Mammary epithelial cell (primary cell): Measurements from ENCODE around the gene ARMH2.

Experiments
- EZH2 ChIP-seq: IDR thresholded peaks from 2 replicates; pipeline ENCODE4 v1.6.1; 2012; ENCODE audit warnings: low read length, inconsistent platforms, borderline replicate concordance
- TF ChIP-seq, protein P1 (sequence below), 2 donors: IDR thresholded peaks in 1 of 2; conservative IDR thresholded peaks in 1 of 2; 2 replicates each; pipeline ENCODE4 v1.5.1; 2011 to 2012; ENCODE audit warnings: inconsistent platforms in 2 of 2, low read length in 2 of 2, mild to moderate bottlenecking in 2 of 2, control low read depth in 1 of 2, low read depth in 1 of 2; ENCODE audit not compliant: insufficient read depth in 1 of 2; ENCODE audit errors: extremely low read depth in 1 of 2

DNA sequence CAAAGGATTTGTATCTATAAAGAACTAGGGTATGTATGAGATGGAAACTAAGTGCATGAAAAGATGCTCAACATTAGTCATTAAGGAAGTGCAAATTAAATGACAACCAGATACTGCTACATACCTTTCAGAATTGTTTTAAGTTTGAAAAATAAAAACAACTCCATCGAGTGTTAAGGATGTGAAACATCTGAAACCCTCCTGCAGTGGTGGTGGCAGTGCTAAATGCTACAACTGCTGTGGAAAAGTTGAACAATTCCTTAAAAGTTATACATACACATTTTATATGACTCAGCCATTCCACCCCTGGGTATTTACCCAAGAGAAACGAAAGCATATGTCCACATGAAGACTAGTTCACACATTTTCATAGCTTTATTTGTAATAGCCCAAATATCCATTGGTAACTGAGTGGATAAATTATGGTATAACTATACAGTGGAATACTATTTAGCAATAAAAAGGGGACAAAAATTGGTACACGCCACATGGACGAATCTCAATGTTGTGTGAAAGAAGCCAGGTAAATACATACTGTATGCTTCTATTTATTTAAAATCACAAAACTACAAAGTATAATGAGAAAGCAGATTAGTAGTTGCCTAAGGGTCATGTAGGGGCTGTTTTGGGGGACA lies 10.6 kb downstream of the ARMH2 start:
- TF ChIP-seq, protein P1, sequence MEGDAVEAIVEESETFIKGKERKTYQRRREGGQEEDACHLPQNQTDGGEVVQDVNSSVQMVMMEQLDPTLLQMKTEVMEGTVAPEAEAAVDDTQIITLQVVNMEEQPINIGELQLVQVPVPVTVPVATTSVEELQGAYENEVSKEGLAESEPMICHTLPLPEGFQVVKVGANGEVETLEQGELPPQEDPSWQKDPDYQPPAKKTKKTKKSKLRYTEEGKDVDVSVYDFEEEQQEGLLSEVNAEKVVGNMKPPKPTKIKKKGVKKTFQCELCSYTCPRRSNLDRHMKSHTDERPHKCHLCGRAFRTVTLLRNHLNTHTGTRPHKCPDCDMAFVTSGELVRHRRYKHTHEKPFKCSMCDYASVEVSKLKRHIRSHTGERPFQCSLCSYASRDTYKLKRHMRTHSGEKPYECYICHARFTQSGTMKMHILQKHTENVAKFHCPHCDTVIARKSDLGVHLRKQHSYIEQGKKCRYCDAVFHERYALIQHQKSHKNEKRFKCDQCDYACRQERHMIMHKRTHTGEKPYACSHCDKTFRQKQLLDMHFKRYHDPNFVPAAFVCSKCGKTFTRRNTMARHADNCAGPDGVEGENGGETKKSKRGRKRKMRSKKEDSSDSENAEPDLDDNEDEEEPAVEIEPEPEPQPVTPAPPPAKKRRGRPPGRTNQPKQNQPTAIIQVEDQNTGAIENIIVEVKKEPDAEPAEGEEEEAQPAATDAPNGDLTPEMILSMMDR (conservative IDR thresholded peaks at IDR 0.05 in 1 of 2, IDR thresholded peaks at IDR 0.05 in 1 of 2; ENCODE audit: extremely low read depth in 1 of 2, insufficient read depth in 1 of 2, low read depth in 1 of 2, low read length in 2 of 2): no peak
- TF ChIP-seq EZH2: no peak
